Measurements from ENCODE around the gene STK10.

DNA sequence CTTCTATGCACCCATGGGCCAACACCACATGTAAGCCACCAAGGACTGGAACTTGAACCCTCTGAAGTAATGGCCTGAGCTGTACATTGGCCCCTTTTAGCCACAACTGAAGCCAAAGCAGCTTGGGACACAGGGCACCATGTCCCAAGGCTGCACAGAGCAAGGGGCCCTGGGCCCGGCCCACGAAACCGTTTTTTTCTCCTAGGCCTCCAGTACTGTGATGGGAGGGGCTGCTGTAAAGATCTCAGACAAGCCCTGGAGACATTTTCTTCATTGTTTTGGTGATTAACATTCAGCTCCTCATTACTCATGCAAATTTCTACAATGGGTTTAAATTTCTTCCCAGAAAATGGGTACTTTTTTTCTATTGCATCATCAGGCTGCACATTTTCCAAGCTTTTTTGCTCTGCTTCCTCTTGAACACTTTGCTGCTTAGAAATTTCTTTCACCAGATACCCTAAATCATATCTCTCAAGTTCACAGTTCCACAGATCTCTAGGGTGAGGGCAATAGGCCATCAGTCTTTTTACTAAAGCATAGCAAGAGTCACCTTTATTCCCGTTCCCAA, 156.0 kb downstream of the STK10 start:
- TF ChIP-seq, protein P1, sequence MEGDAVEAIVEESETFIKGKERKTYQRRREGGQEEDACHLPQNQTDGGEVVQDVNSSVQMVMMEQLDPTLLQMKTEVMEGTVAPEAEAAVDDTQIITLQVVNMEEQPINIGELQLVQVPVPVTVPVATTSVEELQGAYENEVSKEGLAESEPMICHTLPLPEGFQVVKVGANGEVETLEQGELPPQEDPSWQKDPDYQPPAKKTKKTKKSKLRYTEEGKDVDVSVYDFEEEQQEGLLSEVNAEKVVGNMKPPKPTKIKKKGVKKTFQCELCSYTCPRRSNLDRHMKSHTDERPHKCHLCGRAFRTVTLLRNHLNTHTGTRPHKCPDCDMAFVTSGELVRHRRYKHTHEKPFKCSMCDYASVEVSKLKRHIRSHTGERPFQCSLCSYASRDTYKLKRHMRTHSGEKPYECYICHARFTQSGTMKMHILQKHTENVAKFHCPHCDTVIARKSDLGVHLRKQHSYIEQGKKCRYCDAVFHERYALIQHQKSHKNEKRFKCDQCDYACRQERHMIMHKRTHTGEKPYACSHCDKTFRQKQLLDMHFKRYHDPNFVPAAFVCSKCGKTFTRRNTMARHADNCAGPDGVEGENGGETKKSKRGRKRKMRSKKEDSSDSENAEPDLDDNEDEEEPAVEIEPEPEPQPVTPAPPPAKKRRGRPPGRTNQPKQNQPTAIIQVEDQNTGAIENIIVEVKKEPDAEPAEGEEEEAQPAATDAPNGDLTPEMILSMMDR (IDR thresholded peaks at IDR 0.05), result no peak
- TF ChIP-seq POLR2A (IDR thresholded peaks at IDR 0.05), result no peak
